CD14-positive monocyte (primary cell): ENCODE results near the gene NINL. TPM values are rescaled to one million over a fixed set of nuclear protein-coding genes. Genes with fewer than 3 reads are reported as not detected.

Experiments used
- DNase-seq, 3 donors: peaks; one replicate each; pipeline ENCODE4 v3.0.0-alpha.2; 2011 to 2022
- H2AFZ ChIP-seq: 2 replicates; pipeline ENCODE4 v1.6.0; 2012; ENCODE audit warnings: mild to moderate bottlenecking, low read depth, low read length, inconsistent platforms; ENCODE audit not compliant: insufficient read depth, poor library complexity, severe bottlenecking
- H3K27ac ChIP-seq, 2 donors: 1 replicate in 1 of 2; 2 replicates in 1 of 2; pipeline ENCODE4 v1.5.1; 2012 to 2013; ENCODE audit warnings: low read length in 2 of 2, control low read depth in 1 of 2, inconsistent platforms in 1 of 2, low read depth in 1 of 2, mild to moderate bottlenecking in 1 of 2
- H3K27me3 ChIP-seq, 2 donors: one replicate each; pipeline versions ENCODE4 v1.6.0 to v1.6.1; 2011 to 2013; ENCODE audit warnings: low read length in 2 of 2; ENCODE audit not compliant: control insufficient read depth in 2 of 2, insufficient read depth in 2 of 2
- H3K36me3 ChIP-seq, 2 donors: replicated peaks in 1 of 2; 1 replicate in 1 of 2; 2 replicates in 1 of 2; pipeline versions ENCODE4 v1.5.1 to v1.6.1; 2012 to 2013; ENCODE audit warnings: low read length in 2 of 2, control low read depth in 1 of 2, inconsistent platforms in 1 of 2, mild to moderate bottlenecking in 1 of 2; ENCODE audit not compliant: insufficient read depth in 2 of 2, control insufficient read depth in 1 of 2
- H3K4me1 ChIP-seq, 2 donors: 1 replicate in 1 of 2; 2 replicates in 1 of 2; pipeline versions ENCODE4 v1.5.1 to v1.6.1; 2012 to 2013; ENCODE audit warnings: low read length in 2 of 2, control low read depth in 1 of 2, inconsistent platforms in 1 of 2, mild to moderate bottlenecking in 1 of 2, moderate library complexity in 1 of 2; ENCODE audit not compliant: insufficient read depth in 2 of 2, control insufficient read depth in 1 of 2
- H3K4me2 ChIP-seq: replicated peaks from 2 replicates; pipeline ENCODE3; 2012; ENCODE audit warnings: low read length, moderate library complexity, mild to moderate bottlenecking; ENCODE audit not compliant: poor library complexity, severe bottlenecking; ENCODE audit errors: extremely low read depth
- H3K4me3 ChIP-seq, 3 experiments: fragments of 200-600 bp in 1 of 3; sonication (generic) in 1 of 3; replicated peaks in 1 of 3; 1 replicate in 2 of 3; 2 replicates in 1 of 3; pipeline ENCODE4 v1.5.1; 2011 to 2013; ENCODE audit warnings: low read length in 3 of 3, mild to moderate bottlenecking in 3 of 3, control low read depth in 2 of 3, low read depth in 2 of 3, inconsistent platforms in 1 of 3, moderate library complexity in 1 of 3
- H3K79me2 ChIP-seq: 2 replicates; pipeline ENCODE4 v1.6.0; 2012; ENCODE audit warnings: mild to moderate bottlenecking, control low read depth, inconsistent platforms, low read length, moderate library complexity; ENCODE audit not compliant: insufficient read depth
- H3K9ac ChIP-seq: 2 replicates; pipeline ENCODE4 v1.6.0; 2017; ENCODE audit warnings: low read length, mild to moderate bottlenecking; ENCODE audit not compliant: insufficient read depth, poor library complexity, severe bottlenecking
- H3K9me3 ChIP-seq, 2 donors: replicated peaks in 1 of 2; 1 replicate in 1 of 2; 2 replicates in 1 of 2; pipeline versions ENCODE4 v1.5.1 to v1.6.1; 2012 to 2013; ENCODE audit warnings: low read length in 2 of 2, control low read depth in 1 of 2; ENCODE audit not compliant: control insufficient read depth in 1 of 2, insufficient read depth in 1 of 2
- H4K20me1 ChIP-seq: 2 replicates; pipeline ENCODE4 v1.6.0; 2012; ENCODE audit warnings: mild to moderate bottlenecking, low read length, control low read depth, moderate library complexity; ENCODE audit not compliant: insufficient read depth
- H3K27ac Mint-ChIP-seq, 7 donors: one replicate each; pipeline ENCODE4 v1.8.0; 2020; ENCODE audit warnings: mild to moderate bottlenecking in 7 of 7, mixed read lengths in 7 of 7, moderate library complexity in 6 of 7, inconsistent platforms in 2 of 7
- H3K27me3 Mint-ChIP-seq, 3 donors: one replicate each; pipeline ENCODE4 v1.8.0; 2021 to 2022; ENCODE audit warnings: low read depth in 3 of 3, mild to moderate bottlenecking in 3 of 3, mixed read lengths in 3 of 3, moderate library complexity in 3 of 3, inconsistent platforms in 1 of 3
- H3K36me3 Mint-ChIP-seq, 2 donors: one replicate each; pipeline ENCODE4 v1.8.0; 2020; ENCODE audit warnings: mixed read lengths in 2 of 2, inconsistent platforms in 1 of 2, mild to moderate bottlenecking in 1 of 2
- H3K4me1 Mint-ChIP-seq: one replicate; pipeline ENCODE4 v1.8.0; 2020; ENCODE audit warnings: mild to moderate bottlenecking, mixed read lengths
- H3K4me3 Mint-ChIP-seq, 2 donors: one replicate each; pipeline ENCODE4 v1.8.0; 2020; ENCODE audit warnings: mild to moderate bottlenecking in 2 of 2, mixed read lengths in 2 of 2, moderate library complexity in 1 of 2
- H3K9me3 Mint-ChIP-seq, 7 donors: one replicate each; pipeline ENCODE4 v1.8.0; 2020 to 2022; ENCODE audit warnings: mixed read lengths in 7 of 7, mild to moderate bottlenecking in 6 of 7, moderate library complexity in 6 of 7, inconsistent platforms in 2 of 7
- WGBS: methylation state at CpG from one replicate; pipeline ENCODE4 v1.1.5; 2013; ENCODE audit warnings: missing lambda C conversion rate; ENCODE audit not compliant: insufficient coverage; 5-methylcytosine and 5-hydroxymethylcytosine counted together
- intact Hi-C, 2 donors: fragments of 100-400 bp; cut with micrococcal nuclease; formaldehyde crosslinking; loops; one replicate each; pipeline versions ENCODE4 v1.15.0 to v1.15.1; 2023
- polyA plus RNA-seq, 3 donors: library from polyadenylated mRNA; depleted of rRNA in 1 of 3; unstranded in 2 of 3; stranded (reverse) in 1 of 3; fragments of 300-500 nt in 2 of 3; fragments of >200 nt in 1 of 3; fragmentation: Illumina TruSeq in 2 of 3; gene quantifications; 1 replicate in 2 of 3; 2 replicates in 1 of 3; pipeline ENCODE4 v1.2.3, GENCODE V29; 2012 to 2021
- TF ChIP-seq, protein P1 (sequence below): fragments of 200-600 bp; IDR thresholded peaks from one replicate; pipeline ENCODE4 v1.8.0; 2022; ENCODE audit warnings: antibody characterized with exemption, mild to moderate bottlenecking

The NINL gene
- polyA plus RNA-seq, 3 donors, result 0.08 to 0.15 TPM; not detected in 1

DNA sequence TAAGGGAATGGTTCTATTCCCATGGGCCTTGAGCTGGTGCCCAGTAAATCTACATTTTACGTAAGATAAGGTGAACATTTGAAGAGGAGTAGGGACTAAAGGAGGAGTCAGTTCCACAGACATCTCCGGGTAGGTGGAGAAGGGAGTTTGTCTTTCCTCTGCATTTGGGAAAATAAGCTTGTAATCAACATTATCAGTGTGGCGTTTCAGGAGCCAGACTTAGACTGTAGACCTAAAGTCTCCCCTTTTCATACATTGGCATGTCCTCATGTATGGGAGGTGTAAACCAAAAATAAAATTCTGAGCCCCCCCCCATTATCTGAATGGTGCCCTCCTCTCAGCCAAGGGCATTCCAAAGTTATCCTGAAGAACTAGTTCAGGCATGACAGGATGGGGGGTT, 40.2 kb downstream of the NINL start:
- Histone ChIP-seq H3K27ac (no peak overlapping the region), H3K79me2 (no peaks in the 10 kb centered on the region), H3K4me2 (no peak overlapping the region), H3K9me3 (no peaks in the 10 kb centered on the region), H3K9ac (no peak overlapping the region), H3K4me3 (no peak overlapping the region), H3K36me3 (no peaks in the 10 kb centered on the region), H3K4me1 (peaks cover 7 to 9% of the 10 kb centered on the region in 2 donors), H4K20me1 (no peaks in the 10 kb centered on the region), H2AFZ (no peak overlapping the region), H3K27me3 (no peaks in the 10 kb centered on the region)
- intact Hi-C loops, result no loop called here
- TF ChIP-seq, protein P1, sequence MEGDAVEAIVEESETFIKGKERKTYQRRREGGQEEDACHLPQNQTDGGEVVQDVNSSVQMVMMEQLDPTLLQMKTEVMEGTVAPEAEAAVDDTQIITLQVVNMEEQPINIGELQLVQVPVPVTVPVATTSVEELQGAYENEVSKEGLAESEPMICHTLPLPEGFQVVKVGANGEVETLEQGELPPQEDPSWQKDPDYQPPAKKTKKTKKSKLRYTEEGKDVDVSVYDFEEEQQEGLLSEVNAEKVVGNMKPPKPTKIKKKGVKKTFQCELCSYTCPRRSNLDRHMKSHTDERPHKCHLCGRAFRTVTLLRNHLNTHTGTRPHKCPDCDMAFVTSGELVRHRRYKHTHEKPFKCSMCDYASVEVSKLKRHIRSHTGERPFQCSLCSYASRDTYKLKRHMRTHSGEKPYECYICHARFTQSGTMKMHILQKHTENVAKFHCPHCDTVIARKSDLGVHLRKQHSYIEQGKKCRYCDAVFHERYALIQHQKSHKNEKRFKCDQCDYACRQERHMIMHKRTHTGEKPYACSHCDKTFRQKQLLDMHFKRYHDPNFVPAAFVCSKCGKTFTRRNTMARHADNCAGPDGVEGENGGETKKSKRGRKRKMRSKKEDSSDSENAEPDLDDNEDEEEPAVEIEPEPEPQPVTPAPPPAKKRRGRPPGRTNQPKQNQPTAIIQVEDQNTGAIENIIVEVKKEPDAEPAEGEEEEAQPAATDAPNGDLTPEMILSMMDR, result no peak
- 100% methylated on average over 1 of the region's 3 CpGs for WGBS
- H3K36me3 Mint-ChIP-seq, result no peaks in the 10 kb centered on the region
- H3K9me3 Mint-ChIP-seq, result no peaks in the 10 kb centered on the region
- H3K27ac Mint-ChIP-seq, result peak overlapping the region in 1 of 7 donors; percentile 44
- no peak for DNase-seq
- H3K4me3 Mint-ChIP-seq, result no peak overlapping the region
- peaks cover 0 to 3% (median 2%) of the 10 kb centered on the region in 3 donors for H3K27me3 Mint-ChIP-seq
- peaks cover 13% of the 10 kb centered on the region for H3K4me1 Mint-ChIP-seq

DNA sequence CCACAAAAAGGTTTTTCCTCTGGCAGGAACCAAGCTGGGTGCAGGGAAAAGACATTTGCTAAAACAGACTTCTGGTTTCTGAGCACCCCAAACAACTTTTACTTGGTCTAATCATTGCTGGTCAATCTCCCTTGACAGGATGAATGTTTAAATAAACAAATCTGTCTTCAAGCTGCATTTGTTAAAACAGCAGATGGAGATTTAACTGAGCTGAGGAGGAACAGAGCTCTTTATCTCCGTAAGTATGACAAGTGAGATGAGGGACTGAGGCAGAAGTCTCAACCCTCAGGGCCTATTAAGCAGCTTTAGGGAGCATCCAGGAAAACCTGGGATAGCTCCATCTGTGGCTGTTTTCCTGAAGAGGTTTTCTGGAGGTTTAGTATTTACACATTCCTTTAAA, 40.6 kb downstream of the NINL start:
- H3K9me3 Mint-ChIP-seq, result no peaks in the 10 kb centered on the region
- Histone ChIP-seq H3K9ac (no peak overlapping the region), H3K4me3 (no peak overlapping the region), H3K36me3 (no peaks in the 10 kb centered on the region), H2AFZ (no peak overlapping the region), H3K9me3 (no peaks in the 10 kb centered on the region), H3K4me2 (no peak overlapping the region), H3K4me1 (peaks cover 7 to 9% of the 10 kb centered on the region in 2 donors), H4K20me1 (no peaks in the 10 kb centered on the region), H3K27me3 (no peaks in the 10 kb centered on the region), H3K79me2 (no peaks in the 10 kb centered on the region), H3K27ac (no peak overlapping the region)
- peaks cover 0 to 3% (median 2%) of the 10 kb centered on the region in 3 donors for H3K27me3 Mint-ChIP-seq
- intact Hi-C loops, result no loop called here
- DNase-seq, result no peak
- no peak overlapping the region for H3K4me3 Mint-ChIP-seq
- WGBS, result 78% methylated on average over 1 of the region's 1 CpG
- peaks cover 13% of the 10 kb centered on the region for H3K4me1 Mint-ChIP-seq
- no peak overlapping the region for H3K27ac Mint-ChIP-seq
- H3K36me3 Mint-ChIP-seq, result no peaks in the 10 kb centered on the region
- TF ChIP-seq, protein P1, result no peak
